Bone marrow (tissue), 2 donors: ENCODE data around the gene ZNF311.
"Not testable (repeated sequence)": the region's sequence is repeated elsewhere in the genome, so short reads cannot be mapped to it uniquely, and the experiment has no call there.

Experiments
- DNase-seq, 2 donors: peaks; one replicate each; lab custom pipeline; 2025; lab: John Stamatoyannopoulos, UW

The ZNF311 gene

DNA sequence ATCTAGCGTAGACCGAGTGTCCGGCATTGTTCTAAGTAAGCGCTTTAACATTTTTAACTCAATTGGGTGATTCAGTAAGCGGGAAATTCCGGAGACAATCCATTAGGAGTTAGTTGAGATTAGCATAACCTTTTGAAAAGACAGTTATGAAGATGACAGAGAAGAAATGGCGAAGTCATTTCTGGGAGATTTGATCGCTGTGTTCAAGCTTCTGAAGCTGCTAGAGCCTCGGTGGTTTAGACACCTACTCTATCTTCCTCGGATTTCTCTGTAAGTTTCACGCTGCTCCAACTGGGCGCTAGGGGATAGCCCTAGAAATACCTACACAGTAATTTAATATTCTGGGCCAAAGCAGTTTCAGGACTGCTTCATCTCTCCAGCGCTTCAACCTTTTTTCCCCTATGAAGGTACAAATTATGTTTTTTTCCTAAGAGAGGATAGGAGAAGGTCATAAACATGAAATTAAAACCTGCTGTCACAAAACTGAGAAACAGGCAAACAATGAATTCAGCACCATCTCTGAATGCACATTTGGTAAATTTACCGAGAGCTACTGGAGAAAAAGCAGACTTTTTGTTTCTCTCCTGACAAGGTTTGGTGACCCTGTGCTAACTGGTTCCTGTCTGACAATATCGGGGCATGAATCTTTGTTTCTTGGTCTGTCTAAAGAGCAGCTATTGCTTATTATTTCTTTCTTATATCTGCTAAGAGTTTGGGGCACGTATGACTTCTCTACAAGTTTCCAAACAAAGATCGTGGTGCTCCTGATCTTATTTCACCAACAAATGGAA, 22.4 kb downstream of the ZNF311 start:
- no peak for DNase-seq

DNA sequence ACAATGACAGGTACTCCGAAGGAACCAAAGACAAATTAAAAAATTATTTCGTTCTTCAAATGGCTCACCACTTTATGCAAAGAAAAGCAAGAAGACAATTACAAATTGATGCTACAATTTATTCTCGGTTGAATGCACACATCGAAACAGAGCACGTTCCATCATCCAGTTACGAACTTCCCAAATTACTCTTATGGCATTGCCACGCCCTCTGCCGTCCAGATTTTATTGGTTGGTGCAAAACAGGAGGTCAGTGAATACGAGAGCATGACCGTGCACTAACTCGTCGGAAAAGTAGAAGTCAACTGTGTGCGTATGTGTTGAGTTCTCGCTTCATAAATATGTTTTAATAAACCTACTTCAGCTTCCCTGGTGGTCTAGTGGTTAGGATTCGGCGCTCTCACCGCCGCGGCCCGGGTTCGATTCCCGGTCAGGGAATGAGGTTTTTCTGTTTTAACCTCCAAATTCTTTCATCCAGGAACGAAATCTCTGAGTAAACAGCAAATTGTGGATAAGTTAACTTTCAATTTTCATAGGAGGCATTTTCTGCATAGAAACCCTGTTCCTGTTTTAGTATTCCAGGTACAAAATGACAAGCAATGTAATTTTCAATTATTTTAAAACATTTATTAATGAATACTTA, 23.2 kb downstream of the ZNF311 start:
- DNase-seq: peak; percentile 62 to 84

DNA sequence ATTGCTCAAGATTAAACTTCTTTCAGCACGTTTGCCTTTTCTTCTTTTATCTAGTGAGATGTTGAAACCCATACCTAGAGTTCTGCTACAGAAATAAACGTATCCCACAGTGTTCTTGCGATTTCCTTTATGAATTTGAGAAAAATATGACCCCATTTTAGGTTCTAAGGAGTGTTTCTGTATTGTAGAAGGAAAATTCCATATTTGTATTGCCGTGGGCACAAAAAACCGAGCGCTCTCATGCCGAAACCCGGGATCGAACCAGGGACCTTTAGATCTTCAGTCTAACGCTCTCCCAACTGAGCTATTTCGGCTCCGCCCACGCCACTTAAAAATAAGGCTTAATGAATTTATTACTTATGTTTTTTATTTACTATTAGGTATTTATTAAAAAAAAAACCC, 23.7 kb downstream of the ZNF311 start:
- peak; percentile 25 to 81 for DNase-seq

DNA sequence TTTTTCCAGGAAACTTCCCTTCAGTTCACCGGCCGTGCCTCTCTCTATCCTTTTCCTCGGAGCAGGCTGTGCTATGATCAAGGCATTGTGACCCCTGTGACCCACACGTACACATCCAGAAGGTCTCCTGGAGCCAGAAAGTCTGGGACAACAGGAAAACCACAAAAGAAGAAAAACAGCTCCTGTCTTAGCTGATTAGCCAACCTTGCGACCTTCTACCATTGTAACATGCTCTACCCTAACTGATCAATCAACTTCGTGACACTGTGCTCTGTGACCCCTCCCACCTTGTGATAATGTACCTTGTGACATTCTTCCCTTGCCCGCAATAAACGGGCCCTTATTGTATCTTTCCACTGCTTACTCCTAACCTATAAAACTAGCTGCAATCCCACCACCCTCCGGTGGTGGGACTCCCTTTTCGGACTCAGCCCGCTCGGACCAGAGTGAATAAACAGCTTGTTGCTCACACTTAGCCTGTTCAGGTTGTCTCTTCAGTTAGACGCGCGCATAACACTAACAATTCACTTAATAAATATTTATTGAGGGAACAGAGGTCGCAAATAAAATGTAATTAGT, 24.2 kb downstream of the ZNF311 start:
- DNase-seq: peak; percentile 4 to 72

DNA sequence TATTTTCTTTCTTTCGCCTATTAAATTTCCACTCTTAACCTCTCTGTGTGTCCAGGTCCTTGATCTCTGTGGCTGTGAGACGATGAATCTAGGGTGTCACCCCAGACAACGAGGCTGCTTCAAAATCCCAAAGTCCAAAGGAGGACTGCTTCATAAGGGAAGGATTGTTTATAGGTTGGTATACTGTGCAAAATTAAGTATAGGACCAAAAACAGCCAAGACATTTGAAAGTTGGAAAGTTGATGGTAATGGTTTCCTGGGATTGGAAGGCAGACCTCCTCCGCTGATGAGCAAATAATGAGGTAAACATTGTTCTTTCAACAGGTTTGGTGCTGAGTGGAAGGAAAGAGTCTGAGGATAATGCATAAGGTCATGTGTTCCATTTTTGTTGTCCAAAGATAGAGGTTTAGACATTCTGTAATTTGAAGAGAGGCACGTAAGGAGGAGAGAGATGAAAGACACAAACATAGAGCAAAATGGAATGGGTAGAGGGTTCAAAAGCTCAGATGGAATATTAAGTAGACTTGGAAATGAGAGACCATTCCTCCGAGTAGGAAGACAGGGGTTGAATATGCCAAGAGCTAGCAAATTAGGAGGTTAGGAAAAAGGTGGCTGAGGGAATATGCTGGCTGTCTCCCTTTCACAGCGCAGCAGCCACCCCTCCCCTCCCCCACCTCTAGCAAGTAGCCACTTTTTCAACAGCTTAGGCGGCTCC, 24.8 kb downstream of the ZNF311 start:
- no peak for DNase-seq

DNA sequence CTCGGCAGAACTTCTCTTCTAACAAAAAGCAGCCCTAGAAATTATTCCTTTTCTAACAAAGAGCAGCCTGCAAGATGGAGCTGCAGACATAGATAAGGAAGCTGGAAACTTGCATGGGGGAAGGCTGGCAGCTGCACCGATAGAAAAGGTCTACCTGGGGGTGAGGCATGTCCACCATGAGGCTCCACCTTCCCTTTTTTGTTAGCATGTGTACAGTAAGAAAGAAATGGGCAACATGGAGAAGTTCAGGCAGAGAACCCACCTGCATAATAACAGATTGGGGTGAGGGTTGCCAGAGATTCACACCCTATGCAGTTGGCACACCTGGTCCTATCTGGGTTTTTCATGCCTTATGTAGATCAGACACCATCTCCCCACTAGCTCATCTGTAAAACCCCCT, 25.4 kb downstream of the ZNF311 start:
- no peak for DNase-seq

DNA sequence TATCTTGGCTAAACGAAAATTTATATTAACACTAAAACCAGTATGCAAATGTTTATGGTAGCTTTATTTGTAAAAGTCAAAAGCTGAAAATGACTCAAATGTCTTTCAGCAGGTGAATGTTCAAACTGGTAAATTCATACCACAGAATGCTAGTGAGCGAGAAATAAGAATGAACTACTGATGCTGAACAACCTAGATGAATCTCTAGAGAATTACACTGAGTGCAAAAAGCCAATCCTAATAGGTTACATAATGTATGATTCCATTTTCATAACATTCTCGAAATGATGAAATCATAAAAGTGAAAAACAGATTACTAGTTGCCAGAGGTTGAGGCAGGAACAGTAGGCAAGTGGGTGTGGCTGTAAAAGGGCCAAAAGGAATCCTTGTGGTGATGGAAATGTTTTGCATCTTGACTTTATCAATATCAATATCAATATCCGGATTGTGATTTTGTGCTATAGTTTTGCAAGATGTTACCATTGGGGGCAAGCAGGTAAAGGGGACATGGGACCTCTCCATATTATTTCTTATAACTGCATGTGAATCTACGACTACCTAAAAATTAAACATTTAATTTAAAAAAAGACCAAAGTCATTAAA, 26.1 kb downstream of the ZNF311 start:
- no peak for DNase-seq

DNA sequence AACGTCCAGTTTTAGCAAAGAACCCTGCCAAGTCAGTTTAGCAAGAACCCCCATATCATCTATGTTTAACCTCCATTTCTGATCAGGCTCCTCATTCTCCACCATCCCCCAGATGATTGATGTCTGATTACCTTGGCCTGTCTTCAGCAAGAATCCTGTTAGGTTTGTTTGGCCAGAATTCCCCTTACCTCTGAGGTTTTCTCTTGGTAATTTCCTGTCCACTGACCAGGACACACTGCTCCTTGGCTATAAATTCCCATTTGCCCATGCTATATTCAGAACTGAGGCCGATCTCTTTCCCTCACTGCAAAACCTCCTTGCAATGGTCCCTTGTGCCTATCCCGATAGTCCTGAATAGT, 27.0 kb downstream of the ZNF311 start:
- DNase-seq: no peak

DNA sequence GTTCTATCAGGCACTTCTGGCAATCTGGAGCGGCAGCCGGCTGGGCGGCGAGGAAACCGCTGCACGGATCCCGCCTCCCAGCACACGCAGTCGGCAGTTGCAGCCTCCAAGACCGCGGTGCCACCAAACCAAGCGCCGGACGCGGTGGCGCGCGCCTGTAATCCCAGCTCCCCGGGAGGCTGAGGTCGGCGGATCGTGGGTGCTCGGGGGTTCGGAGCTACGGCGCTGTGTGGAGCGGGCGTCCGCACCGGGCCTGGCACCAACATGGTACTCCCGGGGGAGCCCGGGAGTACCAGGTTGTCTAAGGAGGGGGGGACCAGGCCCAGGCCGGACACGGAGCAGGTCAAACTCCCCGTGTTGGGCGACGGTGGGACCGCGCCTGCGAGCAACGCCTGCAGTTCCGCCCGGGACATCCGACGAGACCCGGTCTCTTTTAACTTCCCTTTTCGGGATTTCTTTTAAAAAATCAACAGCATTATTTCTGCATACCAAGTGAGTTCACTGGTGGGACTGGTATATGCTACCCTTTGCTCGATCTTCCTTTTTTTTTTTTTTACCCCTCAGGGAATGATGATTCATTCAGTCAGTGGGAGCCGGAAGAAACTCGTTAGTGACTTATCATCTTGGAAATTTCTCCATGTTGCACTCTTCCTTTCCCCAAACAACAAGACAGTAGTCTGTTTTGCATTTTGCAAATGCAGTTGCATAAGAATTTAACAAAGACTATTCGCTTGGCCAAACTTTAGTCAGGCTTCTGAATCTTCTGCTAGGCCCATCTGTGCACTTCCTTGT, 27.6 kb downstream of the ZNF311 start:
- peak in 1 of 2 donors; percentile 7 for DNase-seq

DNA sequence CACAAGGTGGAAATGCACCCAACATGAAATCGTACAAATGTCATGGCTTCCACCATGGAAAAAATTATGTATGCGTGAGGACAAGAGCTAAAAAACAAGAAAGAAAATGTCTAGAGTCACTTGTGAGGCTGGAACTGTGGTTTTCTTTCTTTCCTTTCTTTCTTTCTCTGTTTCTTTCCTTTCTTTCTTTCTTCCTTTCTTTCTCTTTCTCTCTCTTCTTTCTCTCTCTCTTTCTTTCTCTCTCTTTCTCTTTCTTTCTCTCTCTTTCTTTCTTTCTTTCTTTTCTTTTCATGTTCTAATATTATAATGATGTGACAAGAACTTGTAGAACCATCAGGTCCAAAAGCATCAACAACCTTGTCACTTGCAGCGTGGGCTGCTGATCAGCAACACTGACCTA, 28.4 kb downstream of the ZNF311 start:
- DNase-seq: no peak

DNA sequence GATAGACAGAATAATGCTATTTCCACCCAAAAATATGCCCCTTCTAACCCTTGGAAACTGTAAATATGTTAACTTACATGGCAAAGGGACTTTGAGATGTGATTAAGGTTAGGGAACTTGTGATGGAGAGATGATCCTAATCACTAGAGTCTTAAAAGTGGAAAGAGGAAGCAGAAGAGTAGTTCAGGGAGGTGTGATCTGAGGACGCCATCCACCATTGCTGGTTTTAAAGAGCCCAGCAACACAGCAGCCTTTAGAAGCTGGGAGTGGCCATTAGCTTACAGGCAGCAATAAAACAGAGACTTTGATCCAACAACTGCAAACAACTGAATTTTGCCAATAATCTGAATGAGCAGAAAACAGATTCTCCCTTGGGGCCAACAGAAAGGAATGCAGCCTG, 30.6 kb downstream of the ZNF311 start:
- no peak for DNase-seq

DNA sequence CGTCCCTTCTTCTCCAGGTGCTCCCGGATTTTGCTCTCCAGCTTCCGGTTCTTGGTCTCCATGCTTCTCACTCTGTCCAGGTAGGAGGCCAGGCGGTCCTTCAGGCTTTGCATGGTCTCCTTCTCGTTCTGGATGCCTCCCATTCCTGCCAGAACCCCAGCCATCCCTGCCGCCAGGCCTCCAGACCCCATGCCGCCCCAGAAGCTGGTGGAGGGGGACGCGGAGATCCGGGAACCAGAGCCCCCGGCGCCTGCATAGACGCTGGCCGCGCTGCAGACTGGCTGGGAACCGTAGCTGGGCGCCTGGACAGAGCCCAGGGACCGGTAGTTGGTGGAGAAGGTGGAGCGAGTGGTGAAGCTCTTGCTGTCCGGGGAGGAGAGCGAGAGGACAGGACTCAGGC, 35.1 kb downstream of the ZNF311 start:
- not testable (repeated sequence) for DNase-seq

DNA sequence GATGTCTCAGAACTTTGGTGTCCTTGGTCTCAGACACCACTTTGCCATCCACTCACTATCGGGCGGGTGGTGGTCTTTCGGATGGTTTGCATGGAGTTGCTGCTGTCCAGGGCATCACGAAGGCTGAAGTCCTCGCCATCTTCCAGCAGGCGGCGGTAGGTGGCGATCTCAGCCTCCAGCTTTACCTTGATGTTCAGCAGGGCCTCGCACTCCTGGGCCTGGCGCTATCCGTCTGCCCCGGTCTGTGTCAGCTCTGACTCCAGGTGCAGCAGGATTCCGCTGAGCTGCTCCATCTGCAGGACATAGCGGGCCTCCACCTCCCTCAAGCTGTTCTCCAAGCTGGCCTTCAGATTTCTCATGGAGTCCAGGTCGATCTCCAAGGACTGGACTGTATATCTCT, 36.0 kb downstream of the ZNF311 start:
- DNase-seq: no peak

DNA sequence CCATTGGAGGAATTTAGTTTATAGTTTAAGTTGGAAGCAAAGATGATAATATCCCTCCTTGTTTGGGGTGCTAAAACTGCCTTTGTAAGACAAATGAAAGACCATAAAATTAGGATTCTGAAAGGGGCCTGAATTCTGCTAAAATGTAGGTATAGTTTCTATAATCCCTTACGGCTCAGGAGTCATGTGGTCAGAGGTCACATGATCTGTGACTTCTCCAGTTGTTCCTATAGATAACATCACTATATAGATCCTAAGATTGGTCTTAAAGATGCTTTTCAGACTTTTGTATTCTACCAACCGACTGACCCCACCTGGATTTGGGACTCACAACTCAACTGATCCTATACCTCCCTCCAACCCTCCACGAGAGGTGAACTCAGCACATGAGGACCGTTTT, 36.6 kb downstream of the ZNF311 start:
- no peak for DNase-seq

DNA sequence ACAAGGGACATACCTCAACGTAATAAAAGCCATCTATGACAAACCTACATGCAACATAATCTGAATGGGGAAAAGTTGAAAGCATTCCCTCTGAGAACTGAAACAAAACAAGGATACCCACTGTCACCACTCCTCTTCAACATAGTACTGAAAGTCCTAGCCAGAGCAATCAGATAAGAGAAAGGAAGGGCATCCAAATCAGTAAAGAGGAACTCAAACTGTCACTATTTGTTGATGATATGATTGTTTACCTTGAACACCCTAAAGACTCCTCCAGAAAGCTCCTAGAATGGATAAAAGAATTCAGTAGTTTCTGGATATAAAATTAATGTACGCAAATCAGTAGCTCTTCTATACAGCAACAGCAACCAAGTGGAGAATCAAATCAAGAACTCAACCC, 39.4 kb downstream of the ZNF311 start:
- DNase-seq: no peak

DNA sequence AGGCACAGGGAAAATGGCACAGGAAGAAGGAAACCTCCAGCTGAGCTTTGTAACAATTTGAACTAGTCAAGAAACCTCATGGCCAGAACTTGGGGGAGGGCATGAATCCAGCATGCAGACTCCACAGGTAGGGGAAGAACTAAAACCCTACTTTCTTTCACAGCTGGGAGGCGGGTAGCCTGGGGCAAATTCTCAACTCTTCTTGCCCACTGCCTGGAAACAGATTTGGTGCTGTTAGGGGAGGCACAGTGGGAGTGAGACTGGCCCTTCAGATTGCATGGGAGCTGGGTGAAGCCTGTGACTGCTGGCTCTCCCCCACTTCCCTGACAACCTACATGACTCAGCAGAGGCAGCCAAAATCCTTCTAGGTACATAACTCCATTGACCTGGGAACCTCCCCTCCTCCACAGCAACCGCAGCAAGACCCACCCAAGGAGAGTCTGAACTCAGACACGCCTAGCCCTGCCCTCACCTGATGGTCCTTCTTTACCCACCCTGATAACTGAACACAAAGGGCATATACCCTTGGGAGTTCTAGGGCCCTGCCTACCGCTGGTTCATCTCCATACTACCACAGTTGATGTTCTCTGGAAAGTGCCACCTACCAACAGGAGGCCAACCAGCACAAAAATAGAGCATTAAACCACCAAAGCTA, 44.1 kb downstream of the ZNF311 start:
- DNase-seq: no peak

DNA sequence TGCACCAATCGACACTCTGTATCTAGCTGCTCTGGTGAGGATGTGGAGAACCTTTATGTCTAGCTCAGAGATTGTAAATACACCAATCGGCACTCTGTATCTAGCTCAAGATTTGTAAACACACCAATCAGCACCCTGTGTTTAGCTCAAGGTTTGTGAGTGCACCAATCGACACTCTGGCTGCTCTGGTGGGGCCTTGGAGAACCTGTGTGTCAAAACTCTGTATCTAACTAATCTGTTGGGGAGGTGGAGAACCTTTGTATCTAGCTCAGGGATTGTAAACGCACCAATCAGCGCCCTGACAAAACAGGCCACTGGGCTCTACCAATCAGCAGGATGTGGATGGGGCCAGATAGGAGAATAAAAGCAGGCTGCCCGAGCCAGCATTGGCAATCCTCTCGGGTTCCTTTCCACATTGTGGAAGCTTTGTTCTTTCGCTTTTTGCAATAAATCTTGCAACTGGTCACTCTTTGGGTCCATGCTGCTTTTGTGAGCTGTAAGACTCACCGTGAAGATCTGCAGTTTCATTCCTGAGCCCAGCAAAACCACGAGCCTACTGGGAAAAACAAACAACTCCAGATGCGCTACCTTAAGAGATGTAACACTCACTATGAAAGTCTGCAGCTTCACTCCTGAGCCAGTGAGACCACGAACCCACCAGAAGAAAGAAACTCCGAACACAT, 46.4 kb downstream of the ZNF311 start:
- not testable (repeated sequence) for DNase-seq

DNA sequence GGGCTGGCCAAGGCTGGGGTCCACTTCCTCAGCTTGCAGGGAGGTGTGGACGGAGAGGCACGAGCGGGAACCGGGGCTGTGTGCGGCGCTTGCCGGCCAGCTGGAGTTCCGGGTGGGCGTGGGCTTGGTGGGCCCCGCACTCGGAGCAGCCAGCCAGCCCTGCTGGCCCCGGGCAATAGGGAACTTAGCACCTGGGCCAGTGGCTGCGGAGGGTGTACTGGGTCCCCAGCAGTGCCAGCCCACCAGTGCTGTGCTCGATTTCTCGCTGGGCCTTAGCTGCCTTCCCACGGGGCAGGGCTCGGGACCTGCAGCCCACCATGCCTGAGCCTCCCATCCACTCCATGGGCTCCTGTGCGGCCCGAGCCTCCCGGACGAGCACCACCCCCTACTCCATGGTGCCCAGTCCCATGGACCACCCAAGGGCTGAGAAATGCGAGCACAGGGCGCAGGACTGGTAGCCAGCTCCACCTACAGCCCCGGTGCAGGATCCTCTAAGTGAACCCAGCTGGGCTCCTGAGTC, 47.3 kb downstream of the ZNF311 start:
- not testable (repeated sequence) for DNase-seq

DNA sequence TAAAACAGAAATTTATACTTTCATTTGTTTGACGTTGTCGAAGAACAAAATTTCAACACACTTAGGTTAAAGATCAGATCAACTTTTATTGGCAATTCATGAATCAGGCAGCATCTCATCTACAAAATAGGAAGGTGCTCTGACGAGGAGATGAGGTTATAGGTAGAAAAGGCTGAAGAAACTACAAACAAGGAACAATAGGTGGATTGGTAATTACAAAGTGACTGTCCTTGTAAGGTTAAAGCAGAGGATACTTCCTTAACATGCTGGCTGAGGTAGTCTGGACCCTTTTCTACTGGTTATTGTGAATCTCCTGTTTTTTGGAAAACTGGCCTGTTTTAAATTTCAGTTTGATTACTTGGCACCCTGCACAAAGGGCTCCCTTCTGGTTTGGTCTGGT, 48.8 kb downstream of the ZNF311 start:
- DNase-seq: no peak

DNA sequence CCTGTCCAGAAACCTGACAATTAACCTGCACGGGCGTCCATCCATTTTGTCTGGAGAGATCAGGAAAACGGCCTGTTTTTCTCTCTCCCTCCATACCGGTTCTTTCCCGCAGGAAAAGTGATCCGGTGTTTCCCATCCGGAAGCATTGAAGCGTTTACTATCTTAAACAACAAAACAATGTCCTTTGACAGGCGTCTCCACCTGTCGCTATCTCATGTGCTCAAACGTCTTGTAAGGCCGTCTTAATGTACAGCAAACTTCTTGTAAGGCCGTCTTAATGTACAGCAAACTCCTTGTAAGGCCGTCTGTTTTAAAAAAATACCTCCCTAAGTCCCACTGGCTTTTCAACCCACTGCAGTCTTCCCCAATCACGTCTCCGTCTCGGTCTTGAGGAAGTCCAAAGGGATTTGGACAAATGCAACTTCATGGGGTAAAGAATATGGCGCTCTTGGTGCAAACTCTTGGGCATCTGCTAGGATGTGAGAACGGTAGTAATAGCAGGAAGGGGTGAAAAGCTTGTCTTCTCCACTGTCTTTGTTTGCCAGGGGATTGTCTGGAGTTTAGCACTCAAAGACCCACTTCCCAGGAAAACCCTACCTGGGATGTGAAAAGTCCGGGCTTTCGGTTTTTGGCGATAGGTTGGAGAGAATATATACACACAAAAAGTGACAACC, 51.4 kb downstream of the ZNF311 start:
- no peak for DNase-seq
